SK-MEL-5 (cell line): Measurements from ENCODE around the gene NISCH. TPM values are rescaled to one million over a fixed set of nuclear protein-coding genes. Genes with fewer than 3 reads are reported as not detected.

Source experiments
- DNase-seq: peaks from one replicate; pipeline ENCODE4 v3.0.0-alpha.2; 2016; ENCODE audit warnings: low read depth, low spot score
- in situ Hi-C: cut with HindIII; loops from 2 replicates; pipeline ENCODE4 v1.10.0; 2016; ENCODE audit warnings: low sequenced_read_pairs, high pct_unique_total_duplicates, low pct_unique_long_range_greater_than_20kb
- polyA plus RNA-seq, 2 experiments: library from polyadenylated mRNA; depleted of rRNA; stranded (reverse); fragments of >200 nt; gene quantifications; 2 replicates each; pipeline ENCODE4 v1.2.3, GENCODE V29; 2015
- total RNA-seq: library from RNA; depleted of rRNA; stranded (reverse); fragments of >200 nt; shearing (Covaris generic); gene quantifications from 2 replicates; pipeline ENCODE4 v1.2.3, GENCODE V29; 2014; rRNA removed

The NISCH gene
- total RNA-seq, result 17.7 and 19.9 TPM in 2 replicates
- 23.7 and 26.7 TPM in 2 replicates for polyA plus RNA-seq (2015; cell fraction: cytosol; rRNA removed)
- 320 and 415 TPM in 2 replicates for polyA plus RNA-seq (2015; cell fraction: nucleus; rRNA removed)

- in situ Hi-C loops, result no loop called here
- peak; percentile 80 for DNase-seq
Measured at GRCh38 chr3:52455283-52456168, at the start of gene NISCH. Gene NISCH, plus strand, starts transcription at chr3:52455604. Its CDS starts 38 bp downstream, at chr3:52455642.

DNA sequence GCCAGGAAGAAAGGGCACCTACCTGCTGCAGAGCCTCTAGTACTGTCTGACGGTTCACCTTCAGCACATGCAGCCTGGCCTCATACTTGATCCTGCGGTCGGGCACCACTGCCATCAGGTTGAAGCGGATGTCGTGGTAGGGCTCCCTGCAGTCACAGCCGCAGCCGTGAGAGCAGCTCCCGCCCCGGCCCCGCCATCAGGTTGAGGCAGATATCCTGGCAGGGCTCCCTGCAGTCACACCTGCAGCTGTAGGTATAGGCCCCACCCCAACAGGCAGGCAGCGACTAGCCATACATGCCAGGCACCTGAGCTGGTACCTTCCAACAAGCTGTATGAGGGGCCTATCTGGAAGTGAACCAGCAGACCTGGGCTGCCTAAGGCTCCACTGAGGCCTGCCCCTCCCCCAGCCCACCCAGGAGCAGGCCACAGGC, 49.2 kb upstream of the NISCH start:
- in situ Hi-C loops, result no loop called here
- DNase-seq, result no peak

GRCh38 chr3:52406791-52407510, 48.5 kb upstream of the NISCH start:
- no peak for DNase-seq
- in situ Hi-C loops, result no loop called here

- DNase-seq, result no peak
- in situ Hi-C loops, result no loop called here
Measured at GRCh38 chr3:52407779-52408178, 47.6 kb upstream of the NISCH start.

DNA sequence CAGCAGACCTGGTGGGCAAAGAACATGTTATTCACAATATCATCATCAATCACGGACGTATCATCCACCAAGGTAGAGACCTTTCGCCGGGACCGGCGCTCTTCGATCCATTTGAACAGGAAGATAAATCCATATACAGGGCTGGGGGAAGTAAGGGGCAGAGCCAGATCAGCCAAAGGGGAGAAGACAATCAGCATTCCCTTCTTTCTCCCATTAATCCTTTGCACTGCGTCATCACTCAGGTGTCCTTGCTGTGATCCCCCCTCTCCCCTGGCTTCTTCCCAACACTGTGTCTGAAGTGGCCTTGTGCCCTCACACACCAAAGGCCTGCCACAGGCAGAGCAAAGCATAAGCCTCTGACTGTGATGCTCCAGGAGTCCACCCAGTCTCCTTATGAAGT, 46.9 kb upstream of the NISCH start:
- no peak for DNase-seq
- in situ Hi-C loops, result no loop called here

- in situ Hi-C loops, result no loop called here
- DNase-seq, result no peak
Measured at GRCh38 chr3:52415800-52416199, 39.6 kb upstream of the NISCH start.

- in situ Hi-C loops, result no loop called here
Measured at GRCh38 chr3:52420388-52420787, 35.0 kb upstream of the NISCH start.

GRCh38 chr3:52422669-52423068, 32.7 kb upstream of the NISCH start:
- DNase-seq, result no peak
- in situ Hi-C loops, result no loop called here

More at GRCh38 chr3:52420388-52420787, 35.0 kb upstream of the NISCH start:
- DNase-seq, result no peak

DNA sequence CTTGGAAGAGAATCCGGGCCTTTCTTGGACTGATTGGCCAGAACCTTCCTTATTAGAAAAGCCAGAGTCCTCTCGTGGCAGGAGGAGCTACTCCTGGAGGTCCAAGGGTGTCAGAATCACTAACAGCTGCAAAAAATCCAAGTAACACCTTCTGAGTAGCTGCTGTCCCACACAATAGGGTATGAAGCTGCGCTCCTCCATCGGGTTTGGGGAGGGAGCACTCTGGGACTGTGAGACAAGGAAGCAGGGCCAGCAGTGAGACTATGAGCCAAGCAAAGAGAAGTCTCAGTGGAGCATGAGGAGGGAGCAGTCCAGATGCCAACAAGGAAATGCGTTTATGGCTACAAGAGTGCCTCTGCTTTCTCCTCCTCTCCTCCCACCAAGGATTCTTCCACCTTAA, 32.2 kb upstream of the NISCH start:
- in situ Hi-C loops, result no loop called here

DNA sequence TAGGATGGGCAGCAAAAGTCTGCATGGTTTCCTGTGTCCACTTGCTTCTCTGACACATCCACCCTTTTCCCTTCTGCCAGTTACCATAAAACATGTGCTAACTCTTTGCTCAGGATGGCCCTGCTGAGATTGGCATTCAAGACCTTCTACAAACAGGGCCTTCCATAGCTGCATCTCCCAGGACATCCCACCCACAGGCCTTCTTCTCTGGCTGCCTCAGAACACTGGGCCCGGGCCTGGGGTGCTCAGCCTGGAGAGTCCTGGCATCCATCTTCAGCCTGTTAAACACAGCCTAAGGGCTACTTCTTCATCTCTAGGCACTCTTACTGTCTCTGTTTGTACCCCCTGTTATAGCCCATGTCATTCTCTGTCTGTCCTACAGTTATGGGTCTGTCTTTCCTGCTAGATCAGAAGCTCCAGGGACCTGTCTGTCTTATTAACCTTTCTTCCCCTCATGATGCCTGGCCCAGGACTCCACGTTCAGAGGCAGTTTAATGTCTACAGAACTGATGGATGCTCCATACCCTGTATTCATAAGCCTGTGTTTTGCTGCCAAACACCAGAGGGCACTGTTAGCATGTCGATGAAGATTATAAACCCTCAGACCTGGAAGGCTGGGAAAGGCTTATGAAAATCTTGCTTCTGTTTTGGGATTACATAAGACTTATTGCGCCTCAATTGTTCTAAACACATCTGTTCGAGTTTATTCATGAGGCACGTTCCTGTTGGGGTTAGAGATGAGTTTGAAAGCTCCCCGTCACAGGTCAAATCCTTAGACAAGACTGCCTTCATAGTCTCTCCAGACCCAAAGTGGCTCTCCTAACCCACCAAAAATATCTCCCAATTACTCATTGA, 27.0 kb upstream of the NISCH start:
- in situ Hi-C loops, result no loop called here
- peak; percentile 85 for DNase-seq

More for the DNA sequence above, 32.2 kb upstream of the NISCH start:
- no peak for DNase-seq

DNA sequence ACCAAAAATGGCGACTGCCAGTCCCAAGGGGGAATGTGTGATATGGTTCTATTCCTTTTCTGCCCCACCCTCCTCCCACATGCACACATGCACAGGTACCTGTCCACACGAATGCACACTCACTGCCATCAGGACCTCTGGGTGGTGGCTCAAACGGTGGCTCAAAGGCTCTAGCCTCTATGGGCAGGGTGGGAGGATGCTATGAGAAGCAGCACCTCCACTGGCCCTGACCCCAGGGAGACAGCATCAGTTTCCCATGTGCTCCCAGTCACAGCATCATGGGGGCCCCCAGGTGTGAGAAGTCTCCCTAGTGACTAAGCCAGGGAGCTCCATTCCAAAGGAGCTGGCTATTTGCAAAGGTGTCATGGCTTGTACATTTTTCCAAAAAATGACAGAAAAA, 26.4 kb upstream of the NISCH start:
- in situ Hi-C loops, result no loop called here
- no peak for DNase-seq

DNA sequence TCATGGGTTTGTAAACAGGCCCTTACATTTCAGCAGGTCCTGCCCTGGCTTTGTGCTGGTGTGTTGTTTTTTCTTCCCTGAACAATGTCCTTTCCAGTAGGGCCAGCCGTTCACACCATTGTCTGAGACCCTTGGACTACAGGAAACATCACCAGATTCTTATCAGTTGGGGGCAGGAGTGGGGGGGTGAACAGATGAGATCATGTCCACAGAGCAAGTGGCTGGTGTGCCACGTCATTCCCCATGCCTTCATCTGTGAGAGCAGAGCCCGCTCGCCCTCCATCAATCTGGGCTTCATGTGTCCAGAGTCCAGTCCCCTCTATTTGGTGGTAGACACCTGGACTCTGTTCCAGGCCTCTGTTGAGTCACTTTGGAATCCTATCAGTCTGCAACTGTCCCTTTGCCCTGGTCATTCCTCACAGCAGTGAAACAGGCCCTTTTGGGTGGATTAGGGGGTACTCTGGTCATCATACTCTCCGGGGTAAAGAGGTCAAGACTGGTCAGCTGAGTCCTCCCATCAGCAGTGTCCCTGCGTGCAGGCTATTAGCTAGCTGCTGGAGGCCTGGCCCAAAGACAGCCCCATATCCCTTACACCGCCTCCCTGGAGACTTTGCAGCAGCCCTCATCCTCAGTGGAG, 25.5 kb upstream of the NISCH start:
- no peak for DNase-seq
- in situ Hi-C loops, result no loop called here

GRCh38 chr3:52430416-52430810, 25.0 kb upstream of the NISCH start:
- in situ Hi-C loops, result no loop called here
- DNase-seq, result no peak

DNA sequence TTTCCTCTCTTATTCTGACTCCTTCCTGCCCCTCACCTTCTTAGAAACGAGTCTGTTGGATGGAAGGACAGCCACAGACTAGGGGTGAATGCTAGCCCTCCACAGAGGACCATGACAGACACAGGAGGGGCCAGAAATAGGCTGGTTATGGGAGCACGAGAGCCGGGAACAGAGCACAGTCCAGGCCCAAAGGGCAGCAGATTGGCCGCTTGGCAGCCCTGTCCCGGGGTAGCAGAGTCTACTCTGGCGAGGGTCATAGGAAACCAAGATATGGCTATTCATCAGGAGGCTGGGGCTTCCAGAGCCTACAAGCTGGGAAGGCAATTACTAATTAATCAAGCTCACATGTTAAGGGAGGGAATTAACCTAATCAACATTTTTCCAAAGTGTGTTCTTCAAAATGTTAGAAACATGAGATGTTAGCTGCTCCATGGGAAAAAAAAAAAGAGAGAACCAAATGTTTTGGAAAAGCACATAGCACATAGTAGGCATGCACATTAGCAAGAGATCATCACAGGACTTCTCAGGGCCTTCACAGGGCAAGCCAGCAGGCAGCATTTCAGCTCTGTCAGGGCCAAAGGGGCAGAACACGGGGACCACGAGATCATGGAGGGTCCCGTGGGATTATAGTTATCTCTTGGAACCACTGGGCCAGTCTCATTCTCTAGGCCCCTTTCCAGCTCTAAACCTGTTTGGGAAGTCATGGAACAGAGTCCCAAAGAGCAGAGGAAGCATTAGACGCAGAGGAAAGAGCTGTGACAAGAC, 23.8 kb upstream of the NISCH start:
- DNase-seq, result no peak
- in situ Hi-C loops, result no loop called here

DNA sequence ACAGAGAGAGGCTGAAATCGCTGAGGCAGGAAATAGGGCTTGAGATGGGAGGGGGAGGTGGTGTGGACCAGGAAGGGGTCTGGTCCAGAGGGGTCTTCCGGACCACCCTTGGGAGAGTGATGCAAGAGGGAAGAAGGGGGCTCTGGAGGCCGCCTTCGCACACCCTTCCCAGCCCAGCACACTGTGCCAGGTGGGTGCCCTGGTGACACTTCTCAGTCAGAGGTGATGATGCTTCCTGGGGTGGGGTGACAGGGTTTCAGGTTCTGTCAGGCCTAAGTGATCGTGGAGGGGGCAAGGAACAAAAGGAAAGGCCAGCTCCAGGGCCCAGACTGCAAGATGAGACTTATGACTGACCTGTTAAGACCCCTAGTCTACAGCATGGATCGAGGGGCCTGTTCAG, 23.2 kb upstream of the NISCH start:
- DNase-seq, result no peak
- in situ Hi-C loops, result no loop called here

DNA sequence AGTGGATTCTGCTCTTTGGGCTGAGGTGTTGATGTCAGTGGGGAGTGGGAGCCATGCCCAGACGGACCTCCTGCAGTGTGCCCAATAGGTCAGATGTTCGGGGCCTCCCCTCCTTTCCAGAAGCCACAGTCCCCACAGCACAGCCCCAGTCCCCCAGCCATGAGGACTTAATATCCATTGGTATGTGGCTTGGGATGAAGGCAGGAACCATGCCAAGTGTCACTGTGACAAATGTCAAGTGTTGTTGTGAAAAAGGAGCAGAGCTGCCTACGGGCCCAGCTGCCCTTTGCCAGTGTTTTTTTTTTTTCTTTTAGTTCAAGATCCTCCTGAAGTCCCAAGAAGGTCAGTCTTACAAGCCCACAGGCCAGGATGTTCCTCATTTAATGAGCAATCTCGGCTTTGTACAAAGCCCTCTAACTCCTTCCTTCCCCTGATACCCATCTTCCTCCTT, 22.7 kb upstream of the NISCH start:
- DNase-seq, result no peak
- in situ Hi-C loops, result no loop called here
